LNCAP (cell line): Measurements from ENCODE around the gene CNTNAP2.

Experiments used
- TF ChIP-seq, protein P1 (sequence below): fragments of 450-650 bp; IDR thresholded peaks from 2 replicates; pipeline ENCODE4 v1.5.1; 2017; ENCODE audit warnings: mild to moderate bottlenecking

The CNTNAP2 gene

DNA sequence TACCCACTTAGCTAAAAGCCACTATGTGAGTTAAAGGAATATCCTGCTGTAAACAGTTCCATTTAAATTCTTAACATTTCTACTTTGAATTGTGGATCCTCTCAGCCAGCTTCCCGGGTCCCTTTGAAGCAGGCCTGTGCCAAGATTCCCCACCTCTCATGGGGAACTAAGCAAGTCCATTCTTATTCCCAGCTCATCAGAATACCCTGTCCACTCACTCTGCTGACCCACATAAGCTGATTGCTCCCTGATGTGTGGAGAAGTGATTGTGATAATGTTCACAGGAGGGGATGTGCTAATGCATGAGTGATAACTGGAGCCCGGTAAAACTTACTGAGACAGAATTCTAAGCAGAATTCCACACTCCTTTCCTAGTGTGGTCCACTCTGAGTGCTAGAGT, 709.7 kb downstream of the CNTNAP2 start:
- TF ChIP-seq, protein P1, sequence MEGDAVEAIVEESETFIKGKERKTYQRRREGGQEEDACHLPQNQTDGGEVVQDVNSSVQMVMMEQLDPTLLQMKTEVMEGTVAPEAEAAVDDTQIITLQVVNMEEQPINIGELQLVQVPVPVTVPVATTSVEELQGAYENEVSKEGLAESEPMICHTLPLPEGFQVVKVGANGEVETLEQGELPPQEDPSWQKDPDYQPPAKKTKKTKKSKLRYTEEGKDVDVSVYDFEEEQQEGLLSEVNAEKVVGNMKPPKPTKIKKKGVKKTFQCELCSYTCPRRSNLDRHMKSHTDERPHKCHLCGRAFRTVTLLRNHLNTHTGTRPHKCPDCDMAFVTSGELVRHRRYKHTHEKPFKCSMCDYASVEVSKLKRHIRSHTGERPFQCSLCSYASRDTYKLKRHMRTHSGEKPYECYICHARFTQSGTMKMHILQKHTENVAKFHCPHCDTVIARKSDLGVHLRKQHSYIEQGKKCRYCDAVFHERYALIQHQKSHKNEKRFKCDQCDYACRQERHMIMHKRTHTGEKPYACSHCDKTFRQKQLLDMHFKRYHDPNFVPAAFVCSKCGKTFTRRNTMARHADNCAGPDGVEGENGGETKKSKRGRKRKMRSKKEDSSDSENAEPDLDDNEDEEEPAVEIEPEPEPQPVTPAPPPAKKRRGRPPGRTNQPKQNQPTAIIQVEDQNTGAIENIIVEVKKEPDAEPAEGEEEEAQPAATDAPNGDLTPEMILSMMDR, result no peak

DNA sequence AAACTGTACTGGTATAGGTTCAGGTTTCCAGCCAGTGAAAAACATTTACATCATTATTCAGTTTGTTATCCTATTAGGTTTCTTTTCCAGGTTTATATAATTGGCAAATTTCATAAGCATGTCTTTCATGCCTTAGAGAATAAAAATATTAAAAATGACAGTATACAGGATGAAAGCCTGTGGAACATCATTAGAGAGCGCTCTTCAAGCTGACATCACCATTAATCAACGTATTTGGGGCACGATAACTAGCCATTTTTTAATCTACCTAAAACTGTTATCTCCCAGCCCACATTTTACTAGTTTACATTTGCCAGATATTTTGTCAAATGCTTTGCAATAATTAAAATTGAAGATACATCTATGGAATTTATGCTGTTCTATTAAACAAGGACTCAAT, 714.1 kb downstream of the CNTNAP2 start:
- TF ChIP-seq, protein P1, result no peak

DNA sequence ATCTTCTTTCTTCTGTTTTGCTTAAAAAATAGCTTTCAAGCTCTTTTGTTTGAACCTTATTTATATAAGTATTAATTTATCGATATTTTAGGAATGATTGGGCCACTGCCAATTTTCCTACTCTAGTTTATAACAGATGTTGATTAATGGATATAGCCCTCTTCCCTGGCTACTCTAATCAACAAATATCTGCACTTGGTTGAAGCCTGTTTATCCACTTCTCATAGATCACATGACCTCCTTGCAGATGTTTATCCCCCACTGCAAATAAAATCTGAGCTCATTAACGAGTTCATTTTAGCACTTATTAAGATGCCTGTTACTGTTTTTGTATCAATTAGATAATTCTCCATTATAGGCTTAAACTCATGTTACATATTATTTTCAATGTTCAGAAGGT, 715.3 kb downstream of the CNTNAP2 start:
- TF ChIP-seq, protein P1, result no peak

DNA sequence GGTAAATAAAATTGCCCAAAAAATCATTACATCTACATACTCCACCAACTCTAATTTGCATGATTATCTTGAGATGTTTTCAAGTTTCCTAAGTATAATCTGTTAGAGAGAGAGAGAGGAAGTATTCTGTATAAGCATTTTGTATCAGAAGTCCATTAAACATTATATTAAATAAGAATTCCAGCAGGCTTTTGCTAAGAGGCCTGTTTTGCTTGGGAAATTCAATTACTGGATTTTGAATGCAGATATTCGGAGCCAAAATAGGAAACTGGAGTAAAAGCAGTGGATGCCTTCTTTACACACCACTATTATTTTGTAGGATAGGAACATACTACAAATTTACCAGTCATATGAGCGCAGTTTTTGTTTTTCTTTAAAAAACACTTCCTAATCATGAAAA, 727.8 kb downstream of the CNTNAP2 start:
- TF ChIP-seq, protein P1, result no peak

DNA sequence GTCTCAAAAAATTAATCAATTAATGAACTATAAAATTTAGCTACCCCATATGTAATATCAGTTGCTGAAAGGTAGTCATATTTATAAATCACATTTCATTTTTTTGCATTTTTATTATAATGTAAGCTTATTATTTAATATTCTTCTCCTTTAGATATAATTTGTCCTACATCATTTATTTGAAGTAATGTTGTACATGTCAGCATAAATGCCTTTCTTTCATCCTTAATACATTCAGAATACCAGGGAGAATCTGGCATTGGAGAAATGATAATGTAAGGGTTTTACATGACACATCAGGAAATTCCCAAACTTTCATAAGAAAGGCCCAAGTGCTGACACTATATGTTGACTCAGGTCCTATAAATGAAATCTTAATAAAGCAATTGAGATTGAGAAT, 742.1 kb downstream of the CNTNAP2 start:
- TF ChIP-seq, protein P1, result no peak

DNA sequence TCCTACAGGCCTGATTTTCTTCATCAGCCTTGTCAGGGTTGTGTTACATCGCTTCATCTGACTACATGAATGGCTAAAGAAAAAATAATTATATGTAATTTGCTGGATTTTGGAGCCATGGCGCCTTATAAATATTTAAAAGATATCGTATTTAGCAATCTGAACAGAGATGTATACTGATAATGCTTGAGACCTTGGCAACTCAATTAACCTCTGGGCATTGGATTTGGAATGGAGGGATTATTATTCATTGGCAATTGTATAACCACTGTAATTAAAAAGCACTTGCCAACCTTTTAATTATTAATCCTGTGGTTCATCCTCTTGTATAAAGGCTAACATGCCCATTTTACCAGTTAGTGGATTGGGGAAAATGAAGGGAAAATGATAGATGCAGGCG, 745.1 kb downstream of the CNTNAP2 start:
- TF ChIP-seq, protein P1, result no peak

DNA sequence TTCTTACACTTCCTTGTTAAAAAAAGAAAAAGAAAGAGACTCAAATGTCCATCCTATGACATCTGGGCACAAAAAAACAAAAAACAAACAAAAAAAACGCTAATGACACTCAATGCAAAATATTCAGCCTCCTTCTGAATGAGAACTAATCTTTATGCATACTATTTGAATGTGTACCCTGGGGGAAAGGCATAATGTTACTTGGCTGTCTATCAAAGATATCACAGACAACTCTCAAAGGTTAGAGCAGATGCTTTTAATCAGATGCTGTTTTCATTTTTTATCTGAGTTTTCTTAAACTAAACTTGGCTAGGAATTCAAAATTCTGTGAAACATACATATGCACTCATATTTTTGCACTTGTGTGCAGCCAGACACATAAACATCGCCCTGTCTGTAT, 745.8 kb downstream of the CNTNAP2 start:
- TF ChIP-seq, protein P1, result no peak

DNA sequence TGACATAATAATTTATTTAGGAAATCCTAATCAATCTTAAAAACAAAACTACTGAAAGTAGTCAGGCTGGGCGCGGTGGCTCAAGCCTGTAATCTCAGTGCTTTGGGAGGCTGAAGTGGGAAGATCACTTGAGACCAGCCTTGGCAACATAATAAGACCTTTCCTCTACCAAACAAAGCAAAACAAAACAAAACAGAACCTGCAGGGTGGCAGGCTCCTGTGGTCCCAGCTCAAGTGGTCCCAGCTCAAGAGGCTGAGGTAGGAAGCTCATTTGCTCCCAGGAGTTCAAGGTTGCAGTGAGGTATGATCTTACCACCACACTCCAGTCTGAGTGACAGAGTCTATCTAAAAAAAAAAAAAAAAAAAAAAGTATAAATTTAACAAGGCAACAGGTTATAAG, 748.0 kb downstream of the CNTNAP2 start:
- TF ChIP-seq, protein P1, result no peak
